B cell (primary cell): ENCODE results near the gene RETREG2.

Experiments
- CTCF ChIP-seq: fragments of 200-600 bp; IDR thresholded peaks from one replicate; pipeline ENCODE4 v1.8.0; 2022; ENCODE audit warnings: antibody characterized with exemption, mild to moderate bottlenecking
- EZH2 ChIP-seq: IDR thresholded peaks from 2 replicates; pipeline ENCODE4 v1.6.1; 2012; ENCODE audit warnings: borderline replicate concordance, low read depth, mild to moderate bottlenecking, moderate library complexity, low read length; ENCODE audit not compliant: insufficient read depth, poor library complexity, severe bottlenecking

- no peak for TF ChIP-seq CTCF
- no peak for TF ChIP-seq EZH2
Observed at GRCh38 chr2:219172231-219173154, 5.6 kb upstream of the RETREG2 start.
